Measurements from ENCODE around the gene VPS11. TPM values are rescaled to one million over a fixed set of nuclear protein-coding genes. Genes with fewer than 3 reads are reported as not detected.
"Not testable (repeated sequence)": the region's sequence is repeated elsewhere in the genome, so short reads cannot be mapped to it uniquely, and the experiment has no call there.

VPS11 gene
- total RNA-seq, 1 donor = 24.6 TPM

DNA sequence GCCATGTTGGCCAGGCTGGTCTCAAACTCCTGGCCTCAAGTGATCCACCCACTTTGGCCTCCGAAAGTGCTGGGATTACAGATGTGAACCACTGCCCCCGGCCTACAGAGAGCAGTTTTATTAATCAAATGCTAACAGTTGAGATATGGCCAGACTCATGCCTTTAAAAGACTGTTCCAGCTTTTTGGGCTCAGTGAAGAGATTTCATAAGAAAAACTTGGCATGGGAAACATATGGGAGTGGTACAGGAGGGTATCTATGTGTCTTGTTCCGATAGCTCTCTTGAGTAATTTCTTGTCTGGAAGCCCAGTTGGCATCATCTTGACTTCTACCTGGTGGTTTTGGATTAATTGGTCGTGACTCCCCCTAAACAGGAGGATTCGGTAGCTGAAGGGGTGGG is 28.7 kb upstream of the VPS11 start:
- no peak overlapping the region for H3K4me3 ChIP-seq (ENCODE audit: low read depth, low read length)
- no peak for DNase-seq (ENCODE audit: low read depth)
- TF ChIP-seq, protein P1, sequence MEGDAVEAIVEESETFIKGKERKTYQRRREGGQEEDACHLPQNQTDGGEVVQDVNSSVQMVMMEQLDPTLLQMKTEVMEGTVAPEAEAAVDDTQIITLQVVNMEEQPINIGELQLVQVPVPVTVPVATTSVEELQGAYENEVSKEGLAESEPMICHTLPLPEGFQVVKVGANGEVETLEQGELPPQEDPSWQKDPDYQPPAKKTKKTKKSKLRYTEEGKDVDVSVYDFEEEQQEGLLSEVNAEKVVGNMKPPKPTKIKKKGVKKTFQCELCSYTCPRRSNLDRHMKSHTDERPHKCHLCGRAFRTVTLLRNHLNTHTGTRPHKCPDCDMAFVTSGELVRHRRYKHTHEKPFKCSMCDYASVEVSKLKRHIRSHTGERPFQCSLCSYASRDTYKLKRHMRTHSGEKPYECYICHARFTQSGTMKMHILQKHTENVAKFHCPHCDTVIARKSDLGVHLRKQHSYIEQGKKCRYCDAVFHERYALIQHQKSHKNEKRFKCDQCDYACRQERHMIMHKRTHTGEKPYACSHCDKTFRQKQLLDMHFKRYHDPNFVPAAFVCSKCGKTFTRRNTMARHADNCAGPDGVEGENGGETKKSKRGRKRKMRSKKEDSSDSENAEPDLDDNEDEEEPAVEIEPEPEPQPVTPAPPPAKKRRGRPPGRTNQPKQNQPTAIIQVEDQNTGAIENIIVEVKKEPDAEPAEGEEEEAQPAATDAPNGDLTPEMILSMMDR (IDR thresholded peaks at IDR 0.05; ENCODE audit: insufficient read depth, low read depth, low read length) = no peak

DNA sequence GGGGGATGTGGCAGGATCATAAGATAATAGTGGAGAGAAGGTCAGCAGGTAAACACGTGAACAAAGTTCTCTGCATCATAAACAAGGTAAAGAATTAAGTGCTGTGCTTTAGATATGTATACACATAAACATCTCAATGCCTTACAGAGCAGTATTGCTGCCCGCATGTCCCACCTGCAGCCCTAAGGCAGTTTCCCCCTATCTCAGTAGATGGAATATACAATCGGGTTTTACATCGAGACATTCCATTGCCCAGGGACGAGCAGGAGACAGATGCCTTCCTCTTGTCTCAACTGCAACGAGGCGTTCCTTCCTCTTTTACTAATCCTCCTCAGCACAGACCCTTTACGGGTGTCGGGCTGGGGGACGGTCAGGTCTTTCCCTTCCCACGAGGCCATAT is 28.1 kb upstream of the VPS11 start:
- not testable (repeated sequence) for H3K4me3 ChIP-seq (ENCODE audit: low read depth, low read length); DNase-seq (ENCODE audit: low read depth)

DNA sequence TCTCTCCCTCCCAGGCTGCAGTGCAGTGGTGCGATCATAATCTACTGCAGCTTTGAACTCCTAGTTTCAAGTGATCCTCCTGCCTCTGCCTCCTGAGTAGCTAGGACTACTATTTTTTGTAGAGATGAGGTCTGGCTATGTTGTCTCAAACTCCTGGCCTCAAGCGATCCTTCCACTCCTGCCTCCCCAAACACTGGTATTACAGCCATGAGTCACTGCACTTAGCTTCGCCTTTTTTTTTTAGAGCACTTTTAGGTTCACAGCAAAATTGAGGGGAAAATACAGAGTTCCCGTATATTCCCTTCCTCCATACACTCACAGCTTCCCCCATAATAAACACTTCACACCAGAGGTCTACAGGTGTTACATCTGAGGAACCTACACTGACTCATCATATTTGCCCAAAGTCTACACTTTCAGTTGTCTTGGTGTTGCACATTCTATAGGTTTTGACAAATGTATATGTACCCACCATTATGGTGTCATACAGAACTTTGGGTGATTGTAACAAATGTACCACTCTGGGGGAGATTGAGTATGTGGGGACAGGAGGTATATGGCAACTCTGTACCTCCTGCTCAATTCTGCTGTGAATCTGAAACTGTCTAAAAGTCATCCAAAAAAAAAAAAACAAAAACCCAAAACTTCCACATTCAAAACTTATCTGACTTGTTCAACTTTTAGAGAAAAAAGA is 25.6 kb upstream of the VPS11 start:
- TF ChIP-seq, protein P1 (IDR thresholded peaks at IDR 0.05; ENCODE audit: insufficient read depth, low read depth, low read length) = no peak
- H3K4me3 ChIP-seq (ENCODE audit: low read depth, low read length) = no peak overlapping the region
- DNase-seq (ENCODE audit: low read depth) = no peak

DNA sequence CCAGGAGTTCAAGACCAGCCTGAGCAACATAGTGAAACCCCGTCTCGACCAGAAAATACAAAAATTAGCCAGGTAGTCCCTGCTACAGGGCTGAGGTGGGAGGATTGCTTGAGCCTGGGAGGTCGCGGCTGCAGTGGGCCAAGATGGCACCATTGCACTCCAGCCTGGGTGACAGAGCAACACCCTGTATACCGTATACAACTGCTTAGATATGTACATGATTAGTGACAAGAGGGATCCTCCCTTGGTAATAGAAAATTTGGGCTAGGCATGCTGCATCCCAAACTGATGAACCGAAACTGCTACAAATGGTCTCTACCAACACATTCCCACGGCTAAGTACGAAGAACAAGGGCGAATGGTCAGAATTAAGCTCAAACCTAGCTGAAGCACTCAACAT is 24.7 kb upstream of the VPS11 start:
- TF ChIP-seq, protein P1 (IDR thresholded peaks at IDR 0.05; ENCODE audit: insufficient read depth, low read depth, low read length) = no peak
- no peak for DNase-seq (ENCODE audit: low read depth)
- H3K4me3 ChIP-seq (ENCODE audit: low read depth, low read length) = no peak overlapping the region

DNA sequence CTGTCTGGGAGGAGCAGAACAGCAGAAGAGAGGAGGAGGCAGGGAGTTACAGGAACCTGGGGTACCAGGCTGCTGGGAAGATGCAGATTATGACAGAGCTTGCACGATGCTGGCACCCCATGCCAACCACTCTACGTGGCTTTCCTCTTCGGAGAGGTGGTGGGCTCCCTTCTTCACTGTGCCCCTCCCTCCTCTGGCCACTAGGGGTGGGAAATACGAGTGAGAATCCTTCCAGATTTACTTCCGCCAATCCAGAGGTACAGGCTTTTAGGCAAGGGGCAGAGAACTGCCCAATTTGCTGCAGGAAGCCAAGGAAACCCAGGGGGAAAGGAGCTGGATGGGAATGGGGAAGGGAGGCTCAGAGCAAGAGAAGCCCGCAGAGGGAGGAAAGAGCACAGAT is 22.9 kb upstream of the VPS11 start:
- TF ChIP-seq, protein P1 (IDR thresholded peaks at IDR 0.05; ENCODE audit: insufficient read depth, low read depth, low read length) = peak; percentile 20
- H3K4me3 ChIP-seq (ENCODE audit: low read depth, low read length) = no peak overlapping the region
- DNase-seq (ENCODE audit: low read depth) = no peak

DNA sequence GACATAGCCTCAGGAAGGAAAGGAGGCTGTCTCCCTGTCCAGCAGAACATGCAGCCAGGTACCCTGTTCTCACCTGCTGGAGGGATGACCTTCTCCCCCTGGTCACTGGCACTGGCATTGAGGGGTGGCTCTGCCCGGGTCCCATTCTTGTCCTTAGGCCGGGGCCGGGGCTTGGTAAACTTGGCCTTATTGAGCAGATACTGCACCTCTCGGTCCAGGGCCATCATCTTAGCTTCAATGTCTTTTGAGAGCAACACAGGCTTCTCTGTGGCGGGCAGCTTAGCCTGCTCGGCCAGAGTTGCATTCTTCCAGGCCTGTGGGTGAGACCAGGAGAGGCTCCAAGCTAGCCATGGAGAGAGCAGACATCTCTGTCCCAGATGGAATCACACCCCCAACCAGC is 21.1 kb upstream of the VPS11 start:
- no peak for DNase-seq (ENCODE audit: low read depth)
- no peak overlapping the region for H3K4me3 ChIP-seq (ENCODE audit: low read depth, low read length)
- TF ChIP-seq, protein P1 (IDR thresholded peaks at IDR 0.05; ENCODE audit: insufficient read depth, low read depth, low read length) = no peak

DNA sequence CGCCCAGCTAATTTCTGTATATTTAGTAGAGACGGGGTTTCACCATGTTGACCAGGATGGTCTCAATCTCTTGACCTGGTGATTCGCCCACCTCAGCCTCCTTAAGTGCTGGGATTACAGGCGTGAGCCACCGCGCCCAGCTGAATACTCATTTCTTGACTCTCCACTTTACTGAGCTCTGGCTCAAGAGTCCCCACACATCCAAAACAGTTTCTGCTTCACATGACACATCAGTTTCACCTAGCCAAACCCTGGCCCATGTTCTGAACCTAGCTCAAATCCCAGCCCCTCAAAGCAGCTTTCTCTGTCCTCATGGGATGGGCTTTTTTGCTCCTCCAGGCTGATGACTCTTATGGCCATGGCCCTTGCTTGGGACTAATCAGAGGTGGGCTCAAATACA is 20.4 kb upstream of the VPS11 start:
- no peak for DNase-seq (ENCODE audit: low read depth)
- H3K4me3 ChIP-seq (ENCODE audit: low read depth, low read length) = no peak overlapping the region
- TF ChIP-seq, protein P1 (IDR thresholded peaks at IDR 0.05; ENCODE audit: insufficient read depth, low read depth, low read length) = no peak
